ENCODE measurements around the gene REC114.
"Not testable (repeated sequence)": the region's sequence is repeated elsewhere in the genome, so short reads cannot be mapped to it uniquely, and the experiment has no call there.

Gene REC114

GRCh38 chr15:73414876-73415275 lies 28.1 kb upstream of the REC114 start:
- no peak overlapping the region for H3K4me3 ChIP-seq (ENCODE audit: low read depth, low read length)
- TF ChIP-seq CTCF (IDR thresholded peaks at IDR 0.05; ENCODE audit: borderline replicate concordance, insufficient read depth, low read depth, low read length): no peak

GRCh38 chr15:73424506-73424905 lies 18.5 kb upstream of the REC114 start:
- no peak overlapping the region for H3K4me3 ChIP-seq (ENCODE audit: low read depth, low read length)
- no peak for TF ChIP-seq CTCF (IDR thresholded peaks at IDR 0.05; ENCODE audit: borderline replicate concordance, insufficient read depth, low read depth, low read length)

- no peak for TF ChIP-seq CTCF (IDR thresholded peaks at IDR 0.05; ENCODE audit: borderline replicate concordance, insufficient read depth, low read depth, low read length)
- H3K4me3 ChIP-seq (ENCODE audit: low read depth, low read length): no peak overlapping the region
Measured at GRCh38 chr15:73425510-73425909, 17.5 kb upstream of the REC114 start.

- TF ChIP-seq CTCF (IDR thresholded peaks at IDR 0.05; ENCODE audit: borderline replicate concordance, insufficient read depth, low read depth, low read length): no peak
- H3K4me3 ChIP-seq (ENCODE audit: low read depth, low read length): no peak overlapping the region
Measured at GRCh38 chr15:73426323-73426994, 16.5 kb upstream of the REC114 start.

- not testable (repeated sequence) for H3K4me3 ChIP-seq (ENCODE audit: low read depth, low read length)
Measured at GRCh38 chr15:73431329-73431728, 11.6 kb upstream of the REC114 start.

GRCh38 chr15:73433873-73434272 lies 9.1 kb upstream of the REC114 start:
- no peak overlapping the region for H3K4me3 ChIP-seq (ENCODE audit: low read depth, low read length)
- TF ChIP-seq CTCF (IDR thresholded peaks at IDR 0.05; ENCODE audit: borderline replicate concordance, insufficient read depth, low read depth, low read length): no peak

- no peak for TF ChIP-seq CTCF (IDR thresholded peaks at IDR 0.05; ENCODE audit: borderline replicate concordance, insufficient read depth, low read depth, low read length)
- H3K4me3 ChIP-seq (ENCODE audit: low read depth, low read length): no peak overlapping the region
Measured at GRCh38 chr15:73436613-73437012, 6.4 kb upstream of the REC114 start.
